GM21619 (cell line): ENCODE results near the gene KCNK16.
A peak's percentile ranks its signal among the peaks of the same experiment; 100 is the strongest.

Experiments
- ATAC-seq: cut with Tn5 transposase; IDR thresholded peaks from one replicate; pipeline ENCODE4 v1.9.1; 2021; ENCODE audit not compliant: unreplicated experiment

Gene KCNK16

DNA sequence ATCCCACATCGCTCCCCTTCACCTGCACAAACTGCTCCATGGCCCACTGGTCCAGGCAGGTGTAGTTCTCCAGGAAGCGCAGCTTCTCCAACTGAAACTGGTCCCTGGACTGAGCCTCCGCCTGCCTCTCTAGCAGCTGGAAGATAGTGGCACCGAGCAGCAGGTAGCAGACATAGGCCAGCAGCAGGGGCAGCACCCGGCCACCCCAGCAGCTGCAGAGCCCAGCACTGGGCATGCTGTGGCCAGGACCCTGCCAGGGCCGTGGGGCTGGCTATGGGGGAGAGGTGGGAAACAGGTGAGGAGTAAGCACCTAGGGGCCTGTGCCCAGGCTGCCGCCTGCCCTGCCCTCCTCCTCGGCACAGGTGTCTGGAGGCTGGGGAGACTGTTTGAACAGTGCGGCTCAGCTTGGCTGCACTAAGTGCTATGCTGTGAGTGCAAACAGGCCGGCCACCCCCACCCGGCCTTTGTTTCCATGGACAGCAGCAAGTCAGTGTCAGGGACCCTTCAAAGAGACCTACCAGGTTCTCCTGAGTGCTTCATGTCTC, at the start of gene KCNK16:
TSS of gene KCNK16 (minus strand) at position 397 of the 545 bp plus-strand sequence. CDS start at position 235, 162 bp downstream.
- no peak for ATAC-seq

DNA sequence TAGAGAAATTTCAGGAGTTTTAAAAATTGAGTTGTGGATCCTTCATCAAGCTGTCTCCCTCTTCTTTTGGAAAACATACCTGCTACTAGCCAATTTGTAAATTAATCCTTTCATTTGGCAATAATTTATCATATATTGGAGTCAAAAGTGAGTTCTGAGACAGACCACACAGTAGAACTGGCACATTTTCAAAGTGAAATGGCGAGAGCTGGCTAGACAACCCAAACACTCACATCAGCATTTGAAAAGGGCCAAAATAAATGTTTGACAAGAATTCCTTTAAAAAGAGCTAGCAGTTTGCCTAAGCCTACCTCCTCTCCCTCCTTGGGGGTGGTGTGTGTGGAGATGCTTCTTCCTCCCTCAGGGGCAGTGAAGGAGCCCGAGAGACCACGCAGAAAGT, 47.9 kb upstream of the KCNK16 start:
- ATAC-seq: no peak

DNA sequence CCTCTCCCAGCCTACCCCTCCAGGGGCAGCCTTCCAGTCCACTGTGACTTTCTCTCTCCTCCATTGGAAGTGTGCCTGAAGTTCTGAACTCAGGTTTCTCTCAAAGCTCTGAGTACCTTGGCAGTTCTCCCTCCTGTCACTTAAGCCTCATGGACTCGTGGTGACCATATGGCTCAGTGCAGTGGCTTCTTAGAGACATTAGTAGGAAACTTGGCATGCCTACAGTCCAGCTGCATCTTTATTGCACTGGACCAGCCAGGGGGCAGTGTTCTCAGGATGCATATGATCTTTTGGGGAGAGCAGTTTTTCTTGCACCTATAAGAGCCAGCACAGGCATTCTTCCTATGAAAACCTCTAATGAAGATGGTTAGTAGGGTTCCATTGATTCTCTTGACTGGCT, 47.5 kb upstream of the KCNK16 start:
- no peak for ATAC-seq

DNA sequence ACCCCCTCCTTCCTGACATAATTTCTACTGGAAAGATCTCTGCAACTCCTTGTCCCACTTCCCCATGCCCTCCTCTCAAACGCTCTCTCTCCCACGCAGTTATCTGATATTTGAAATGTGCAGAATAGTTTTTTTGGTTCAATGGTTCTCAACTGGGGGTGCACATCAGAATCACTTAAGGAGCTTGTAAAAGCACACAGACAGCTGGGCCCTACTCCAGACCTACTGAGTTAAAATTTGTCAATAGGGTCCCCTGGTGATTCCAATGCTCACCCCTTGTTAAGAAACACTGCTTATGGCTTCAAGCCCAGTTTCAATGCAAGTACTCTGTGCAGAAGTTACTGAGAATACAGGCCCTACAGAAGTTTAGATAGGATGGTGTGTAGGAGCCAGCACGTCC, 45.2 kb upstream of the KCNK16 start:
- no peak for ATAC-seq

DNA sequence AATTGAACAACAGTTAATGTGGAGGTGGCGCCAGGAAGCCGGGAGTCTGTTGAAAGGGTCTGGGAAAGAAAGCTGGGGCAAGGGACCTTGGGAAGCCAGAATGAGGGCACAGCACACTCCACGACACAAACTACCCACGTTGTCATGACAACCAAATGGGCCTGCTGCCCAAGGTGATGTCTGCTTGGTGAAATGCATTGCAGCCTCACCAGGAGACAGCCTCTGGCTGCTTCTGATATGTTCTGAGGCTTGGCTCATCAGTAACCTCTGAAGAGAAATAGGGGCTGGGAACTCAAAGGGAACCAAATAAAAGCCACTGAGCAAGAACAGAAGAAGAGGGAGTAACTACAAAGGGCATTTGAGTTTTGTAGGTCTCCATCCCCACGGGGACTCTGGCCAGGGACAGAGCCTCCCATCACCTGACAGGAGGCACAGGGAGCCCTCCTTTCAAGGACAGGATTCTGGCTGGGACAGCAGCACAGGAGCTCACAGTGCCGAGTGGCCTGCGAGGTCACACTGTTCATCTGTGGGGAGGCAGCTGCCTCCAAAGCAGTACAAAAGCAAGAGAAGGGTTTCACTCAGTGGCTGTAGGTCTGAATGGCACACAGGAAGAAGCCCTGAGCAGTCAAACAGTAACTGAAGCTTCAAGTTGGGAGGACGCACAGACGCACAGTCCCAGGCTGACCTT, 44.6 kb upstream of the KCNK16 start:
- ATAC-seq: no peak

DNA sequence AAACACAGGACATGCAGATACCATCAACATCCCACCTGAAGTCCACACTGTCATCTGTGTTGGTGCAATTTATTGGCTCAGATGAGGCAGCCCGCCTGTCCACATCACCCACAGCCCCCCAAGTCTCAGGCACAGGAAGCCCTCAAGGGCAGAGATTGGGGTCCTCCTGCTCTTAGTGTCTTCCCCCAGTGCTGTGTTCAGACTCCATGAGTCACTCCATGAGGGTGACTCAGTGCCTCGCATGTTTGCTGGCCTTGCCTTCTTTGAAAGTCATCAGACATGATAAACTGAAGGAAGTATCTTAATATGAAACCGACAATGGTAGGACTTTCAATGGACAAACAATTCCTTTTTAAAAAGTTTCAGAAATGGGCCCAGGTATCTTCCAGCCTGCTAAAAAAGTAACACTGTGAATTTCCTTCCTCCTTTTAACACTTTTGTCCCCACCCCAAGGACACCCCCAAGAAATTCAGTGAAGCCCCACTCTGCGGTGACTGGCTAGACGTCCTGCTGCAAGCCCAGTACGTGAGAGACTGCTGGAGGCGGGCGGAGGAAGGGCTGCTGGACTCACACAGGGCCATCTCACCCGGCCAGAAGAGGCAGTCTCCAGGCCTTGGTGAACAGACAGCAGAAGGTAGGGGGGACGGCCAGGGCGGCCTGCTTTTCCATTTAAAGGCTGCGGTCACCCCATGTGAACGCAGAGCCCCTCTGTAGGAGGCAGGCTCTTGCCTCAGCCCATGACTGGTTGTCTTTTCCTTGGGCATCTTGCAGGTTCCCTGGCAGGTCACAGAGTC, 43.0 kb upstream of the KCNK16 start:
- no peak for ATAC-seq

DNA sequence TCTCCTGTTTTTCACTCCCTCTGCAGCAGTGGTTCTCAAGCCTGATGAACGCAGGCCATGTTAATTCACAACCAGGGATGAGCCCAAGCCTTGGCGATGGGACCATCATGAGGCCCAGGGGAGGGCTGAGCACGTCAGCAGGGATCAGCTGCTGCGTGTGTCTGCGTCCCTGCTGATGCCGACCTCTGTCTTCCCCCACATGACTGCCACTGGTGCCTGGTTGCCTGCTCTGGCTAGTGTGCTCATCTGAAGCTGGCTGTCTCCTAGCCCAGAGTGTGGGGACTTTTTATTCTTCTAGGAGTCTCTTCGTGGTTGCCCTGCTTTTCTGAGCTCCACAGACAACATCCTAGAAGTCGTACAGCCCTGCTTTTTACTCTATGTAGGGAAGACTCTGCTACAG, 40.8 kb upstream of the KCNK16 start:
- ATAC-seq: no peak

DNA sequence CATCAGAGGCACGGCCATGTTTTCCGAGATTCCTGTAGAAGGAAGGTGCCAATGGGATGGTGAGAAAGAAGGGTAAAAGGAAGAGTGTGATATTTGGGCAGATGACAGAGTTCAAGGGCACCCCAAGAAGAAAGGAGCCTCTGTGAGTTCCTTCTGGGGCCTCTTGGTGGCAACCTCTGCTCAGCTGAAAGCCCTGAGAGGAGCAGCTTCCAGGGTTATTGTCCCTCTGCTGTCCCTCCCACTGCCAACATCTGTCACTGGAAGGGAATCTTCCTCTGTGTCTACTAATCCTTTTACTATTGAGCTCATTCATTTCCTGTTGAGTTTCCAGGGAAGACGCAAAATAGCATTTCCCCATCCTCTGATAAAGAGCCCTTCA, 40.0 kb upstream of the KCNK16 start:
- ATAC-seq: no peak

DNA sequence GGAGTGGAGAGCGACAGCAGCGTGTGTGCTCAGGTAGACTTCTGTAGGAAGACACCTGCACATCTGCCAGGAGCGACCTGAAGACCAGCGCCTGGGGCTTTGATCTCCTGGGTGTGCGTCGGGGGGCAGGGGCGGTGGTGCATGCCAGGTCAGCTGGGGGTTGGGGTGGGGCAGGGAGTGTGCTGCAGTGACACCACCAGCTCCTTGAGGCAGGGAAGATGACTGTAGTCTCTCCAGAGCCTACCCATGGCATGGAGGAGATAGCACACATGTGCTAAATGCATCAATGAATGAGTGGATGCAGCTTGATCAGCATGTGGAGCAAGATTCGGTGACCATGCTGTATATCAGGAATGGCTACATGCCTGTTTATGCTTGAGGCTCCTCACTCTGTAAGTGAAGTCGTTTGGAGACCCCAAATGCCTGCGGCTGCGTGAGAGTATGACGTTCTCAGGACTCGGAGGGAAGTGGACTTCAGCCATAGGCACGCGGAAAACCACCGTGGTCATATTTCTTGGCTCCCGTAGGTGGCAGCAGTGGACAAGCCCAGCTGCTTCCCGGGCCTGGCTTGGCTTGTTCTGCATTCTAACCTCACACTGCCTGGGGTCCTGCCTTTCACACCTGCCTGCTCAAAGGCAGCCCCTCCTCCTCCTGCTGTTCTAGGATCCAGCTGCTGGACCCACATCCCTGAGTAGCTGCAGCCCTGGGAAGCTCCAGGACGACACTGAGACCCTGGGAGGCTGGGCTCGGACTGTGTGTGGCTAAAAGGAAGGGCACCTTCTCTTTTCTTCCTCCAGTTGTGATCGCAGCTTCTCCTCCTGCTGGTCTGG, 39.4 kb upstream of the KCNK16 start:
- no peak for ATAC-seq

DNA sequence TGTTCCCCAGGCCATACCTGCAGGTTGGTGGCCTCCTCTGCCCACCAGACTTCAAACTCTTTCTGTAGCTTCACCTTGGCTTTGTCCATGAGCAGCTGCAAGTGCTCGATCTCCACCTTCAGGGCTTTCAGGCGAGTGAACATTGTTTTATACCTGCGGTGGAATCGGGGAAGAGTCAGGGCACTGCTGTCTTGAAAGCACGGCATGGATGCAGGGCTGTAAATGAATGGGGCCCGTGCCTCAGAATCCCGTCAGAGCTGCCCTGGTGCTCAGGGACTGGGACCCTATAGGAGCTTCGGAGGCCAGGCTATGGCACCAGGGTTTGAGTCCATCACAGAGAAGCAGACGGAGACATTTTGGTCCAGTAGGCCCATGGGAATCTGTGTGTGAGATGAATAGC, 37.9 kb upstream of the KCNK16 start:
- no peak for ATAC-seq

DNA sequence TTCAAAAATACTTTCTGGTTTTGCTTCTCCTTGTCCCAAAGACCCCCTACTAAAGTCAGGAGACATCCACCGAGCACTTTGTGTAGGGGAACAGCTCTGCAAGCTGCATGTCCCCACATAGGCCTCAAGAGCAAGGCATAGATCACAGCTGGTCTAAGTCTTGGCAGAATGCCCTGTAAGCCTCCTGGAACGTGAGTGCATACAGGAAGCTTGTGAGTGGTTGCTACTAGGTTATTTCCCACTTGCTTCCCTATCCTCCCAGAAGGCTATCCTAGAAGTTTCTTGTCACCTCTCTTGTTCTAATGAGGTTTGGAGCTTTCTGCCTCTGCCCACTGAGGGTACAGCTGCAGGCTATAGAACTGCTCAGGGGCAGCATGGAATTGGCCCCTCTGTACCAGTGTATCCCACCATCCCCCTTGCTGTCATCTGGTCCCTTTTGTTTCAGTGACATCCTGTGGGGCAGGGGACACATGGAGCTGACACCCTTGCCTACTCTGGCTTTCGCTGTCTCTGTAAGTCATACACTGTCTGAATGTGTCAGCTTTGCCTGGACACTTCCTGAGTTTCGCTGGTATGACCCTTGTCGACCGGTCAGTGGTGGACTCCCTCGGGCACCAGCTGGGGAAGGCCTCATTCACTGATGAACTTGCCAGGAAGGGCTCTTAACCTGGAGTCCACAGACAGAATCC, 35.6 kb upstream of the KCNK16 start:
- no peak for ATAC-seq

DNA sequence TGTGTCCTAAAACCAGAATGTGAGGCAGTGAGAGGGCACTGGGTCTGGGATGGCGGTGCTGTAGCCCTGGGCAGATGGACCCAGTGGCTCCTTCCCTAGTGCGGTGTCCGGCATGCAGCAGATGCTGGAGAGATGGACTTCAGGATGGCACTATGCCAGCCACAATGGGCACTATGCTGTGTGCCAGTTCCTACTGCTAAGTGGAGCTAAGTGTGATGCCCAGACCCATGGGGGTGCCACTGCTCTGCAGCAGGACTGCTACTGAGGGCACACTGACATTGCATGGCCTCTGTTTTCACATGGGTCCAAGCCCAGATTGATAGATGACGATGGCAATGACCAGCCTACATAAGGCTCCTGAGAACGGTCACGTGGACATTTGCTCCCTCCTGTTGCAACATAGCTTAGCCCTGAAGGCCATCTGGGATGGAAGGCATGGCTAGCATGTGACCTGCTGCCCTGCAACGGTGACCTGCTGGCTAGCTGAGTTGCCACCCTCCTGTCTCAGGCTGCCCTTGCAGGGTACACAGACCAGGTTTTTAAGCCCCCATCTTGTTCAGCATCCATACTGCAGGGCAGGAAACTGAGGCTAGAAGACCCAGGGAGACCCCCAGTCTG, 31.3 kb upstream of the KCNK16 start:
- ATAC-seq: no peak

DNA sequence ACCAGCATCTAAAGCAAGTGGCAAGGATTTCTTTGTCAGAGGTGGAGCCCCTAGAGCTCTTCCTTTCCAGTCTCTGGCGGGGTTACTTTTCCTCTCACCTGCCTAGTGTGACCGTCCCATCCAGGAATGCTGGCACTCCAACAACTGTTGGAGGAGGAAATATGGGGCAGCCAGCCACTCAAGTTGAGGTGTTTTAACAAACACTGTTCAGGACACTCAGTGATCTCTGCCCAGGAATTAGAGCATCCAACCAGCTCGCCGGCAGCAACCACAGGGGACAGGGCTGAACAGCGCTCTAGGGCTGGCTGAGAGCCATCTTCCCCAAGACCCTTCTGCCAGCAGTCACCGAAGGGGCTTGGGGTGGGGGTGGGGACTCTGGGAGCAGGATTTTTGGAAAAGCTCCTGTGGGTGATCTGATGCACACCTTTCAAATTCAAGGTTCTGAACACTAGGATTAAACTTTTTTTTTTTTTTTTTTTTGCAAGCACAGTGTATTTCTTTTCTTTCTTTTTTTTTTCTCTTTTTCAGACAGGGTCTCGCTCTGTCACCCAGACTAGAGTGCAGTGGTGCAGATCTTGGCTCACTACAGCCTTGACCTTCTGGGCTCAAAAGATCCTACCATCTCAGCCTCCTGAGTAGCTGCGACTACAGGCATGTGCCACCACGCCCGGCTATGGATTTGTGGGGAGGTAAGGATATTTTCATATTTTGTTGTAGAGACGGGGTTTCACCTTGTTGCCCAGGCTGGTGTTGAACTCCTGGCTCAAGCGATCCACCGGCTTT, 28.4 kb upstream of the KCNK16 start:
- ATAC-seq: no peak

DNA sequence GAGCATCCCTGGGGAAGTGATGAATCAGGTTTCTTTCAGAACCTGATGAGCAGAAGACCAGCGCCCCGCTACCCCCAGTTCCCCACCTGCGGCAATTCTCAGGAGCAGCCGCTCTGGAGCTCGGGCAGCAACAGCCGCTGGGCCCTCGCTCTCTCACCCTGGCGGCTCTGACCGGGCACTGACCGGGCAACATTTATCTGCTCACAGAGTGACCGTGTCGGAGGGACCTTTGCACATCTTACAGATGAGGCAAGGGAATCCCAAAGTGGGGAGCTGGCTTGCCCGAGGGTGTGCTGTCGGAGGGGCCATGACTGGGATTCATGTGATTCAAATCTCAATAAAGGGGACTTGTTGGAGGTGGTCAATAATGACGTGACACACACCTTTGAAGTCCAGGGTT, 26.2 kb upstream of the KCNK16 start:
- ATAC-seq: no peak

DNA sequence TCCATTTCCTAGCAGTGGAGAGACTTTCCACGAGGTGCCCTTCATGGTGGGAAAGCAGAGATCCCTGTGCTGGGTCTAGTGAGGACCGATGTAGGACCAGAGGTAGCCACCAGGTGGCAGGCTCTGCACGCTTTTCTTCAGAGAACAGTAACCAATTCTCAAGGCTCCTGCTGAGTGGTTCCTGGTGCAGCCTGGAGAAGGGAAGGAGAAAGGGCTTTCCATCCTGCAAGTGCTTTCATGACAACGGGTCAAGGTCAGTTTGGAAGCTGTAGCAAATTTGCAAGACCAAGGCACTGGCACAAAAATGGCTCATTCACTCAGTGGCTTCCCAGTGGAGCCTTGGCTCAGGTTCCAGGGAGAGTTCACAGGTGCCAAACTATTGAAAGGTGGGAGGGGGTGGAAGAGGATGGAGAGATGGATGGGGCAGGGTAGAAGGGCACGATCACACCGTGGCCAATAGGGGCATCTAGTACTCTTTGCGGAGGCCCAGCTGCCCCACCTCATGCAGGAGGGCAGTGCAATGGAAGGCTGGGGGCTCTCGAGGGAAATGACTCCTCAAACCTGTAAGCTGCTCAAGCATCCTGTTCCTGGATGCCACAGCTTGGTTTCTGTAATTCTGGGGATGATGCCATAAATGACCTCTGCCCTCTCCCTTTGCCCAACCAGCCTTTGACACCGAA, 25.5 kb upstream of the KCNK16 start:
- peak; percentile 72 for ATAC-seq

DNA sequence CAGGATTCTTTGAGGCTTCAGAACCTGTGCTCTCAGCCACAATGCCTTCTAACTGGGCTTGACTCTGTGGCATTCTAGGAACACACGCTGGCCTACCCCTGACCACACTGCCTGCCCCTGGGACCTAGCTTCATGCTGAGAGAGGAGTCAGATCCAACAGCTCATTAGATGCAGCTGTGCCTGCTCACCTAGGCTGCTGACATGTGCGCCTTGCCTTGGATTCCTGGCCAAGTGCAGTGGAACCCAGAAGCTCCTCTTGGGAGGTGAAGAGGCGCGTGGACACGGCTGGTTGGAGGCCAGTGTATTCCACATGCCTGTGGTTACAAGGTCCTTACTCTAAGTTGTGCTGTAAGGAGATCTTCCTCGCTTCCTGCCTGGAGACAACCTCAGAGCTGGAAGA, 24.7 kb upstream of the KCNK16 start:
- ATAC-seq: no peak

DNA sequence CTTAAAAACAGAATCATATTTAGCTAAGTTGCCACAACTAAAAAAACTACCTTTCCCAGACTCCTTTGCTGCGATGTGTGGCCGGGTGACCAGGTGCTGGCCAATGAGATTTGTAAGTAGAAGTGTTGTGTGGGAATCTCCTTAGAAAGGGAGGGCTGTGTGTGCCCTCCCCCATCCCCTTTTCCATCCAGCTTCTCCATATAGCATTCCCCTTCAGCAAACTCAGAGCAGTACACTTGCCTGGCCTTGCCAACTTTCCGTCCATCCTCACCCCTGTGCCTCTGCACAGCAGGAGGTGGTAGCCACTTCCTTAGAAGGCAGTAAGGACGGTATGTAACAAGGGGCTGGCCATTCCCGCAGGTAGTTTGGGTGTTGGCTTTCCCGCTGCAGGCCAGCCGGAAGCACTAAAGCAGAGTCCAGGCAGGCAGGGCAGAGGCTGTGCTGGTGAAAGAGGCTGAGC, 22.3 kb upstream of the KCNK16 start:
- ATAC-seq: no peak

DNA sequence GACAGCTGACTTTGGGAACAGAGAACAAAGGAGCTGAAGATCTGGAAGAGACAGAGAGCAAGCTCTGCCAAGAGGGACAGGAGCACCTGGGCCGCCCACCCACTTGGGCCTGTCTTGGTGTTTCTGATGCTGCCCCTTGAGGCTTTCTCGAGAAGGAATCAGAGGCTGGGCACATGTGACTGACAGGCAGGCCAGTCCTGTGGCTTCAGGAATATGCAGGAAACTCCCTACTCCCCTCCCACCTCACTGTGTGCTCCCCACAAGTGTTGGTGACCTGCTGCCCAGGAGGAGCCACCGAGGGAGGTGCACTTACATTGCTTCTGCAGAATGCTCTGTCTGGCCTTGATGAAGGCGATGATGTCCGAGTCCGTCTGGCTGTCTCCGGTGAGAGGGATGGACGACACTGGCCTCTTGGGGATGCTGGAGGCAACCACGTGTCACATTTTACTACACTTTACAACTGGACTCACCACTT, 20.9 kb upstream of the KCNK16 start:
- ATAC-seq: no peak
